ENCODE measurements around the gene TTLL5.

The TTLL5 gene

GRCh38 chr14:75981426-75982265, 320.6 kb downstream of the TTLL5 start, which contains the start of gene TGFB3:
Gene TGFB3, minus strand, starts transcription at chr14:75981995. Its CDS starts 1,102 bp downstream, at chr14:75980893.
- peak within 1 kb of the TSS; percentile 73 for H3K4me3 ChIP-seq (ENCODE audit: low read depth, low read length)
- no peak for TF ChIP-seq CTCF (IDR thresholded peaks at IDR 0.05; ENCODE audit: borderline replicate concordance, insufficient read depth, low read depth, low read length)

GRCh38 chr14:75982266-75983018, 321.4 kb downstream of the TTLL5 start:
- H3K4me3 ChIP-seq (ENCODE audit: low read depth, low read length) = peak overlapping the region; percentile 73

DNA sequence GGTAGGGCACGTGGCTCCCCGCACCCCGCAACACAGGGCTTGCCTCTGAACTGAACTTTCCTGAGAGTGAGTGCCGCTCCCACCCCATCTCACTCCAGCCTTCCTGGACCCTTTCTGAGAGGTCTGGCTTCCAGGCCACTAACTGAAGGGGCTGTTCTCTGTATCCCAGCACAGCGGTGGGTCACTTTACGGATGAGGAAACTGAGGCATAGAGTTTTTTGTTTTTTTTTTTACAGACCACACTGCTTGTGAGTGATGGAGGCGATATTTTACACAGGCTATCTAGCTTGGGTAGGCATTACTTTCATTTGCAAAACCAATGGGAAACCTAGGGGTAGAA, 321.9 kb downstream of the TTLL5 start:
- no peak for TF ChIP-seq CTCF (IDR thresholded peaks at IDR 0.05; ENCODE audit: borderline replicate concordance, insufficient read depth, low read depth, low read length)
- H3K4me3 ChIP-seq (ENCODE audit: low read depth, low read length) = no peak overlapping the region

More at GRCh38 chr14:75982266-75983018, 321.4 kb downstream of the TTLL5 start:
- peak; percentile 77 for TF ChIP-seq CTCF (IDR thresholded peaks at IDR 0.05; ENCODE audit: borderline replicate concordance, insufficient read depth, low read depth, low read length)

GRCh38 chr14:75984674-75985073, 323.6 kb downstream of the TTLL5 start:
- no peak overlapping the region for H3K4me3 ChIP-seq (ENCODE audit: low read depth, low read length)
- no peak for TF ChIP-seq CTCF (IDR thresholded peaks at IDR 0.05; ENCODE audit: borderline replicate concordance, insufficient read depth, low read depth, low read length)

DNA sequence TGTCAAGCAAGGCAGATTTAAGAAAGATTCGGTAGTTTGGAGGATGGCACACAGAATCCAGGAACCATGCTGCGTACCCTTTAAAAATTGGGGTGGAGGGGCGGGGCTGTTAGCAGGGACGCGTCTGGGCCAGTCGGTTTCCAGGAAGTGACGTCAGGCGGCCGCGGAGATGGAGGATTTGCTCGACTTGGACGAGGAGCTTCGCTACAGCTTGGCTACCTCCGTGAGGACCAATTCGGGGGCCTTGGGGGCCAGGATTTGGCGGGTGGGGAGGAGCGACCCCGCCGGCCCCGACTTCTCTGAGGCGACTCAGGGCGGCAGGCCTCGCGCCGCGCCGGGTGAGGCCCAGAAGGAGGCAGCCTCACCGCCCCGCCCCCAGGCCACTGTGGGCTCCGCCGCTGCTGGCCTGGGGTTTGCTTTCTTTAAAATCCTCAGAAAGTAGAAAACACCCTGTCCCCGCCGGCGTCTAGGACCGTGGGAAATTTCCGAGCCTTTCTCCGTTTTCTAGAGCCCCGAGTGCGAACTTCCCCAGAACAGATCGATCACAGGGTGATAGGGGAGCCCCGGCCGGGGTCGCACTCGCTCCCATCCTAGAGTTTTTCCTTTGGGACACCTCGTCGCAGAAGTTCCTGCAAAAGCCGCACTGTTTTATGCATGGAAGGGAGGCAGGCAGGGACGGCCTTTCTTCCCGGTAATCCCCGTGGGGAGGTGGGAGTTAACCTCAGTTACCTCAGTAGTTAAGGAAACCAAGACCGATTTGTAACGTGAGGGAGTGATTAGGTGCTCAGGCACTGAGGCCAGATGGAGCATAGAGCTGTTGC, 324.8 kb downstream of the TTLL5 start, which contains the start of gene IFT43:
TSS of gene IFT43 (plus strand) at position 146 of the 821 bp plus-strand sequence. CDS start at position 170, 24 bp downstream.
- no peak for TF ChIP-seq CTCF (IDR thresholded peaks at IDR 0.05; ENCODE audit: borderline replicate concordance, insufficient read depth, low read depth, low read length)
- peak within 1 kb of the TSS; percentile 94 for H3K4me3 ChIP-seq (ENCODE audit: low read depth, low read length)

- peak overlapping the region; percentile 94 for H3K4me3 ChIP-seq (ENCODE audit: low read depth, low read length)
- TF ChIP-seq CTCF (IDR thresholded peaks at IDR 0.05; ENCODE audit: borderline replicate concordance, insufficient read depth, low read depth, low read length) = no peak
Observed at GRCh38 chr14:75986439-75986765, 325.4 kb downstream of the TTLL5 start.

All from GM12875 (cell line).